Left ventricle myocardium inferior (tissue), 1 donor: Measurements from ENCODE around the gene MAP3K13. TPM values are rescaled to one million over a fixed set of nuclear protein-coding genes. Genes with fewer than 3 reads are reported as not detected.
A peak's percentile ranks its signal among the peaks of the same experiment; 100 is the strongest.

Source experiments
- DNase-seq: peaks from one replicate; pipeline ENCODE4 v3.0.0-alpha.2; 2020
- H3K27ac ChIP-seq: fragments of 200-600 bp; replicated peaks from 2 replicates; pipeline ENCODE4 v1.8.0; 2021
- H3K27me3 ChIP-seq: fragments of 200-600 bp; 2 replicates; pipeline ENCODE4 v1.8.0; 2021; ENCODE audit warnings: low read depth
- H3K36me3 ChIP-seq: fragments of 200-600 bp; 2 replicates; pipeline ENCODE4 v1.8.0; 2021
- H3K4me1 ChIP-seq: fragments of 200-600 bp; 2 replicates; pipeline ENCODE4 v1.8.0; 2021
- H3K4me3 ChIP-seq: fragments of 200-600 bp; 2 replicates; pipeline ENCODE4 v1.8.0; 2021; ENCODE audit warnings: mild to moderate bottlenecking, moderate library complexity
- H3K9me3 ChIP-seq: fragments of 200-600 bp; replicated peaks from 2 replicates; pipeline ENCODE4 v1.8.0; 2021
- intact Hi-C: fragments of 100-400 bp; cut with micrococcal nuclease; formaldehyde crosslinking; loops from one replicate; pipeline ENCODE4 v1.11.0; 2022
- total RNA-seq: library from RNA; stranded (reverse); fragmentation: NEBNext Ultra II Directional; extraction: Animal tissue kit (Norgen Biotek cat#: 25700); gene quantifications from one replicate; pipeline ENCODE4 v1.2.1, GENCODE V29; 2021
- TF ChIP-seq, protein P1 (sequence below): fragments of 200-600 bp; IDR thresholded peaks from 2 replicates; pipeline ENCODE4 v1.8.0; 2021; ENCODE audit warnings: antibody characterized with exemption, mild to moderate bottlenecking, borderline replicate concordance
- donor health status: DM: no; HTN: yes; CAD: no; lungs with severe emphysema.

MAP3K13 gene
- total RNA-seq, 1 donor from 2014 or later, result 8.4 TPM

DNA sequence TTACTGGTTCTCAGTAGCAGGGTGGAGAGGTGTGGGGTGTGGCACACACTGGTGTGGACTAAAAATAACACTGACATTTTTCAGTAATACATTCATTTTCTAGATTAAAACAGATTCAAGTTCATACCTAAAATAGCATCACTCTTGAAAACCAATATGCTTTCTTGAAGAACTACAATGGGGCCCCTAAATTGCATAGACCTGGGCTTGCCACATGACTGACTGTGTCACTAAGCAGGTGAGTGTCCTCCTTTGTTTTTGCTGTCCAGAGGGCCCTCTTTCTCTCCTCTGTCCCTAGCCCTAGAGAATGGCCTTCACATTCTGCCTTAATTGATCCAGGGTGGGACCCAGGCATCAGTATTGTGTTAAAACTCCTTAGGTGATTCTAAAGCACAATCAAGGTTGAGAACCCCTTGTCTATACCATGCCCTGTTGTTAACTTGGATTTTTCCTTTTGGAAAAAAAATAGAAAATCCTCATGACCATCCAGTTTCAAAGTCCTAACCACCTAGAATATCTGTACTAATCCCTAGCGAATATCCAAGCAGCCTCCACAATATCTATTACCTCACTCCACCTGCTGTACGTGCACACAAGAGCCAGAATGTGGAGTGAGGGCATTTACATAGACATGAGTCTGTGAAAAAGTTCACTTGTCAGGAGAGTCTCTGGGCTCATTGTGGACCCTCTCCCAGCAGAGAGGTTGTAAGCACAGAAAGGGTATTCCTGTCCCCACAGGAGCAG is 154.6 kb downstream of the MAP3K13 start:
- H3K4me3 ChIP-seq, result no peak overlapping the region
- no peaks in the 10 kb centered on the region for H3K9me3 ChIP-seq
- intact Hi-C loops, result no loop called here
- no peaks in the 10 kb centered on the region for H3K27me3 ChIP-seq
- DNase-seq, result no peak
- TF ChIP-seq, protein P1, sequence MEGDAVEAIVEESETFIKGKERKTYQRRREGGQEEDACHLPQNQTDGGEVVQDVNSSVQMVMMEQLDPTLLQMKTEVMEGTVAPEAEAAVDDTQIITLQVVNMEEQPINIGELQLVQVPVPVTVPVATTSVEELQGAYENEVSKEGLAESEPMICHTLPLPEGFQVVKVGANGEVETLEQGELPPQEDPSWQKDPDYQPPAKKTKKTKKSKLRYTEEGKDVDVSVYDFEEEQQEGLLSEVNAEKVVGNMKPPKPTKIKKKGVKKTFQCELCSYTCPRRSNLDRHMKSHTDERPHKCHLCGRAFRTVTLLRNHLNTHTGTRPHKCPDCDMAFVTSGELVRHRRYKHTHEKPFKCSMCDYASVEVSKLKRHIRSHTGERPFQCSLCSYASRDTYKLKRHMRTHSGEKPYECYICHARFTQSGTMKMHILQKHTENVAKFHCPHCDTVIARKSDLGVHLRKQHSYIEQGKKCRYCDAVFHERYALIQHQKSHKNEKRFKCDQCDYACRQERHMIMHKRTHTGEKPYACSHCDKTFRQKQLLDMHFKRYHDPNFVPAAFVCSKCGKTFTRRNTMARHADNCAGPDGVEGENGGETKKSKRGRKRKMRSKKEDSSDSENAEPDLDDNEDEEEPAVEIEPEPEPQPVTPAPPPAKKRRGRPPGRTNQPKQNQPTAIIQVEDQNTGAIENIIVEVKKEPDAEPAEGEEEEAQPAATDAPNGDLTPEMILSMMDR, result no peak
- peaks cover 5% of the 10 kb centered on the region for H3K4me1 ChIP-seq
- no peak overlapping the region for H3K27ac ChIP-seq
- no peaks in the 10 kb centered on the region for H3K36me3 ChIP-seq

DNA sequence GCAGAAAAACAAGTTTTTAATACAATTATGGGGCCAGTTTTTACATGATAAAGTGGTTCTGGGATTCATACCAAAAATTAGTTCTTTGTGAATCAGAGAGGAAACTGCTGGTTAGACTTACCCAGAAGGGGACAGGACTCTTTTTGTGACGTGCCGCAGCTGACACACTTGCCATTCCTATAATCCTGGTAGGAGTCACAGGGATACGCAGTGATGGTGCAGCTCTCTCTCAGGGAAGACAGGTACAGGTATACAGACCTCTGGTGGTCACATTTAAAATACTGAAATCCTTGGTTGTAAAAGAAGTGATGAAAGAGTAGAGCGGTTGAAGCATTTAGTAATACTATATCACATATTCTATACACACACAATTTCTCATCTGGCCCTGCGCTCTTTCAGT is 156.1 kb downstream of the MAP3K13 start:
- no peaks in the 10 kb centered on the region for H3K9me3 ChIP-seq
- H3K36me3 ChIP-seq, result no peaks in the 10 kb centered on the region
- no peak for DNase-seq
- H3K27me3 ChIP-seq, result no peaks in the 10 kb centered on the region
- intact Hi-C loops, result no loop called here
- H3K27ac ChIP-seq, result no peak overlapping the region
- TF ChIP-seq, protein P1, result no peak
- H3K4me1 ChIP-seq, result peaks cover 5% of the 10 kb centered on the region
- H3K4me3 ChIP-seq, result no peak overlapping the region

DNA sequence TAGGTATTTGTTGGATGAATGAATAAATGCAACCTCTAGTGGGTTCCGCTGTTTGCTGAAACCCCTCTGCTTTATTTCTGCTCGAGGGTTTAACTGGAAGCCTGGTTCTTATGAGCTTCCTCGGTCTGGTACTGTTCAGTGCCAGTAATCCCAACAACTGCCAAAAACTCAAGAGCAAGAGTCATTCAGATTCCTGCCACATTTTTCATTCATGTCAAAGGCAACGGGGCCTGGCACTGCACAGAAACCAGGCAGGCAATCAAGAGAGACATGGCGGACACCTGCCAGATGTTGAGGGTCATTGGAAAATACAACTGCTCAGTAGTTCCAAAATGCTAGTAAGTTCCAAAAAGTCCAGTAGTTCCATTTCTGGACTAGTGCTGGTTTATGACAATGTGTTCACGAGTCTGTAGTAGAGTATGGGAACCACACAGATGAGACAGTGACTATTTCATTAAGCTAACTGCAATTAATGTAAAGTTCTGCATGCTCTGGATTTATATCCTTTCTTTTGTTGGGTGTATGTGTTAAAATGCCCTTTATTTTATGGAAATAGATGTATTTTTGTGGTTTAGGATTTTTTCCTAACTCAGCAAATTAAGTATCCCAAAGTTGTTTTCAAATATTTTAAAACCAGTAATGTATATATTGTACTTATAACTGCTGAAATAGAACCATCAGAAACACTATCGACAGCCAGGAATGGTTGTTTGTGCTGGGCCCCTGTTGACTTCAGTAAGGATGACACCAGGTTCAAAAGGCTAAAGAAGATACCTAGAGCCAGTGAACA is 158.6 kb downstream of the MAP3K13 start:
- H3K27ac ChIP-seq, result peak overlapping the region; percentile 61
- H3K4me3 ChIP-seq, result no peak overlapping the region
- H3K27me3 ChIP-seq, result peaks cover 5% of the 10 kb centered on the region
- intact Hi-C loops, result no loop called here
- DNase-seq, result peak; percentile 23
- H3K4me1 ChIP-seq, result peaks cover 5% of the 10 kb centered on the region
- TF ChIP-seq, protein P1, result no peak
- no peaks in the 10 kb centered on the region for H3K36me3 ChIP-seq
- H3K9me3 ChIP-seq, result no peaks in the 10 kb centered on the region

DNA sequence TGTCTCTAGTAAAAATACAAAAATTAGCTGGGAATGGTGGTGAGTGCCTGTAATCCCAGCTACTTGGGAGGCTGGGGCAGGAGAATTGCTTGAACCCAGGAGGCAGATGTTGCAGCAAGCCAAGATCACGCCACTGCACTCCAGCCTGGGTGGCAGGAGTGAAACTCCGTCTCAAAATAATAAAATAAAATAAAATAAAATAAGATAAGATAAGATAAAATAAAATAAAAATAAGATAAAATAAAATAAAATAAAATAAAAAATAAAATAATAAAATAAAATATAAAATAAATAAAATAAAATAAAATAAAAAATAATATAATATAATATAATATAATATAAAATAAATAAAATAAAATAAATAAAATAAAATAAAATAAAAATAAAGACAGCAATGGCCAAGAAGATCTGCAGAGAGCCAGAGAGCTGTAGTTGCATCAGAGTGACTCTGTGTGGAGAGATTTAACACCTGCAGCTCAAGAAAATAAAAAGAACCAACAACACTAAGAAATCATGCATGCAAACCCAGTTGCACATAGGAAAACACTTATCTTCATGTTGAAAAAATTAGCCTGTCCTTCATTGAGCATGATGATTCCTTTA is 163.5 kb downstream of the MAP3K13 start:
- no peaks in the 10 kb centered on the region for H3K4me1 ChIP-seq
- no peak overlapping the region for H3K27ac ChIP-seq
- intact Hi-C loops, result no loop called here
- no peaks in the 10 kb centered on the region for H3K9me3 ChIP-seq
- peaks cover 5% of the 10 kb centered on the region for H3K27me3 ChIP-seq
- no peak for DNase-seq
- TF ChIP-seq, protein P1, result no peak
- H3K4me3 ChIP-seq, result no peak overlapping the region
- no peaks in the 10 kb centered on the region for H3K36me3 ChIP-seq

DNA sequence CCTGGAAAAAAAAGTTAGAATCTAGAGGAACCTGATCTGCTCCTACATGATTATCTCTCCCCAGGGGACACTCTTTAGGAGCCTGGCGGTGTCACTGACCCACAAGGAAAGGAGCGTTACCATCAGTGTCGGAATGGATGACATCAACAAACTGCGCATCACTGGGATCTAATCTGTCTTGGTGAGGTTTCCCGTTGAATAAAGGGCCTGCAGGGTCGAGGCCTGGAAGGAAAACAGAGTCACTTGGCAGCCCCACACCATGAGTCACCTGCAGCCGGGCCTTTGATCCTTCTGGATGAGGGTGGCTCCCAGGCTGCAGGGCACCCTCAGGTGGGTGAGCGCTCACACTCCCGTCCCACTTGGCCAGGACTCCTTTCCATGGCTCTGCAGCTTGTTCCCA is 164.4 kb downstream of the MAP3K13 start:
- Histone ChIP-seq H3K9me3 (no peaks in the 10 kb centered on the region), H3K27me3 (peaks cover 5% of the 10 kb centered on the region), H3K27ac (no peak overlapping the region), H3K36me3 (no peaks in the 10 kb centered on the region), H3K4me1 (no peaks in the 10 kb centered on the region), H3K4me3 (no peak overlapping the region)
- intact Hi-C loops, result no loop called here
- TF ChIP-seq, protein P1, result no peak
- no peak for DNase-seq
